Measurements from ENCODE around the gene GPR55. TPM values are rescaled to one million over a fixed set of nuclear protein-coding genes. Genes with fewer than 3 reads are reported as not detected.

Gene GPR55
- total and polyA plus RNA-seq, 8 donors = 0.06 to 0.24 (median 0.09) TPM; not detected in 3

DNA sequence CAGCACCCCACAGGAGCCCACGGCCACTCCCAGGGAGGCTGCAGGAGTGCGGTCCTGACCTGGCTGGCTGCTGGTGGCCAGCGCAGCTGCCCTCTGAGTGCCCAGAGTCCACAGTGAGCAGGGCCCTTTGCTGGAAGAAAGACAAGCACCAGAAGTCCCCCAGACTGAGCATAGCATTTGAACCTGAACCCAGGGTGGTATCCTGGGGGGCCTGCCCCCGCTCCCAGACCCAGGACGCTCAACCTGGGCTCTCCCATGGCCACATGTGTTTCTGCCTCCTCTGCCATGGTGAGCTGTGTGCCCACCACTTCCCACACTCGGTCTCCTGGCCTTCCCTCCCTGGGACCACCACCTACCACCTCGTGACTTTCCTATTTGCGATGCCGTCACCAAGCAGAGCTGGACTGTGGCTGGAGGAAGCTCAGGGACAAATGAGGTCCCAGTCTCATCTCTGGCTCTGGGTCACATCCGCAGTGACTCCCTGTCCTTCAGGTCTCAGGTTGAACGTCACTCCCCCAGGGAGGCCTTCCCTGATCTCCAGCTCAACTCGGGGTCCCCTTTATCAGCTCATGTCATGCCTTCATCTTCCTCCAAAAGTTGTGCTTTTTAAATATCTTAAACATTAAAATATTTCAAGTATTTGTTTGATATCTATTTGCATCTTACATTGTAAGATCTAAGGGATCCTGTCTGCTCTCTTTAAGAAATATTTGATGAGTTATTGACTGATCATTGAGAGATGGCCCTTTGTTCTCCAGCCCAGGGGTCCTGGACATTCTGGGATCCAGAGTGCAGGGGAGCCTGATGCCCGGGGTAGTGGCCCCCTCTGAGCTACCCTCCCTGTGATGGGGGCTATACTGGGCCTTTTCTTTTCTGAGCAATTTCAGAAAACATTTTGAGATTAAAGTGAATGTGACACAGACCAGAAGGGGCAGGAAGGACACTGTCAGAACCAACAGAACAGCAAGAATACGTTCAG is 16.4 kb upstream of the GPR55 start:
- Histone ChIP-seq H3K4me3 (no peak overlapping the region), H3K36me3 (no peaks in the 10 kb centered on the region), H3K4me1 (no peaks in the 10 kb centered on the region), H3K27me3 (no peaks in the 10 kb centered on the region), H3K27ac (no peak overlapping the region), H3K9me3 (peaks cover 0 to 16% of the 10 kb centered on the region in 2 donors)
- TF ChIP-seq, protein P1, sequence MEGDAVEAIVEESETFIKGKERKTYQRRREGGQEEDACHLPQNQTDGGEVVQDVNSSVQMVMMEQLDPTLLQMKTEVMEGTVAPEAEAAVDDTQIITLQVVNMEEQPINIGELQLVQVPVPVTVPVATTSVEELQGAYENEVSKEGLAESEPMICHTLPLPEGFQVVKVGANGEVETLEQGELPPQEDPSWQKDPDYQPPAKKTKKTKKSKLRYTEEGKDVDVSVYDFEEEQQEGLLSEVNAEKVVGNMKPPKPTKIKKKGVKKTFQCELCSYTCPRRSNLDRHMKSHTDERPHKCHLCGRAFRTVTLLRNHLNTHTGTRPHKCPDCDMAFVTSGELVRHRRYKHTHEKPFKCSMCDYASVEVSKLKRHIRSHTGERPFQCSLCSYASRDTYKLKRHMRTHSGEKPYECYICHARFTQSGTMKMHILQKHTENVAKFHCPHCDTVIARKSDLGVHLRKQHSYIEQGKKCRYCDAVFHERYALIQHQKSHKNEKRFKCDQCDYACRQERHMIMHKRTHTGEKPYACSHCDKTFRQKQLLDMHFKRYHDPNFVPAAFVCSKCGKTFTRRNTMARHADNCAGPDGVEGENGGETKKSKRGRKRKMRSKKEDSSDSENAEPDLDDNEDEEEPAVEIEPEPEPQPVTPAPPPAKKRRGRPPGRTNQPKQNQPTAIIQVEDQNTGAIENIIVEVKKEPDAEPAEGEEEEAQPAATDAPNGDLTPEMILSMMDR (IDR thresholded peaks at IDR 0.05) = no peak
- intact Hi-C loops (cut with DNase I) = no loop called here
- DNase-seq (no peak), ATAC-seq (no peak)

DNA sequence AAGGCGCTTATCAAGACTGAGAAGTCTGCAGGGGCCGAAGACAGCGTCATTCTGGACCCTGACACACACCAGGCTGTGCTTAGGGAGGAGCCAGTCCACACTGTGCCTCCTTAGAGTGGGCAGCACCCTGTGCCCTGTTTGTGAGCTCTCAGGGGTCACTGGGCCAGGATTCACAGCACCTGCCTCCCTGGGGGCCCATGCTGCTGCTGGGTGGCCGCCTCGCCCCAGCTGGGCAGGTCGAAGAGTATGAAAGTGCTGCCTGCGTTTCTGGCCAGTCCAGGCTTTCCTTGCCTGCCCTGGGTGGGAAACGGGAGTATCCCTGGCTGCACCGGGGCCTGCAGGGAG is 15.4 kb upstream of the GPR55 start:
- no peak for DNase-seq
- Histone ChIP-seq H3K4me3 (no peak overlapping the region), H3K27ac (no peak overlapping the region), H3K36me3 (no peaks in the 10 kb centered on the region), H3K27me3 (peaks cover 0 to 6% of the 10 kb centered on the region in 2 donors), H3K4me1 (no peaks in the 10 kb centered on the region), H3K9me3 (peaks cover 0 to 25% of the 10 kb centered on the region in 2 donors)
- no peak for ATAC-seq
- intact Hi-C loops (cut with DNase I) = no loop called here
- TF ChIP-seq, protein P1 (IDR thresholded peaks at IDR 0.05) = no peak

DNA sequence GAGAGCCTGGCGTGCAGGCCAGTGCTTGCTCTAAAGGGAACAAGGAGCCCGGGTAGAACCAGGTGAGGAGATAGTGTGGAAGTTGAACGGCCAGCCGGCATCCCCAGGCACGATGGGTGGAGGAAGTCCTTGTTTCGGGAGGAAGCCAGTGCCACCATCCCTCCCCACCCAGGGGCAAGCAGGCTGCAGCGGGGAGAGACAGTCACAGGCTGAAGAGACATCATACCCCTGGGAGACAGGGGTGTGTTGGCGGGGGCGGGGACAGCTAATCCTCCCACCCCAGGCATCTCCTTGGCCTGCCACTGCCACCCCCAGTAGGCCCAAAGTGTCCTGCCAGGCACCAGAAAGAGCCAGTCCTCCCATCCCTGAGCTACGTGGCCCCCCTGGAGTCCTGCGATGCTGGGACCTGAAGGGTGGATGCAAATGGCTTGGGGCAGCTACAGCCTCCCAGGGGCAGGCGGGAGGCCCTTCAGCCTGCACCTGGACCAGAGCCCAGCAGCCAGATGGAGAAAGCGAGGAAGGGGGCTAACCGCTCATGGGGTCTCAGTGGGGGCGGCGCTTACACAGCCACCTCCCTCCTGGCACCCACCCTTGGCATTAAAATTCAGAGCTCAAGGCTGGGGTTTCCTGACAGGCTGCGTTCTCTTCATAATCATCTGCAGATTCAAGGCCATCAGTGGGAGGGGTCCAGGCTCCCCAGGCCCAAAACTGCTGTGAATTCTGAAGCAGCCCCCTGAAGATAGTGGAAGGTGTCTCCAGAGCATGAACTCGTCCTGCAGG is 14.8 kb upstream of the GPR55 start:
- DNase-seq = no peak
- peaks cover 0 to 12% of the 10 kb centered on the region in 2 donors for H3K27me3 ChIP-seq
- H3K9me3 ChIP-seq = peaks cover 0 to 25% of the 10 kb centered on the region in 2 donors
- no peak overlapping the region for H3K4me3 ChIP-seq
- TF ChIP-seq, protein P1 (IDR thresholded peaks at IDR 0.05) = no peak
- no peak for ATAC-seq
- H3K4me1 ChIP-seq = no peaks in the 10 kb centered on the region
- H3K36me3 ChIP-seq = no peaks in the 10 kb centered on the region
- intact Hi-C loops (cut with DNase I) = no loop called here
- H3K27ac ChIP-seq = no peak overlapping the region

DNA sequence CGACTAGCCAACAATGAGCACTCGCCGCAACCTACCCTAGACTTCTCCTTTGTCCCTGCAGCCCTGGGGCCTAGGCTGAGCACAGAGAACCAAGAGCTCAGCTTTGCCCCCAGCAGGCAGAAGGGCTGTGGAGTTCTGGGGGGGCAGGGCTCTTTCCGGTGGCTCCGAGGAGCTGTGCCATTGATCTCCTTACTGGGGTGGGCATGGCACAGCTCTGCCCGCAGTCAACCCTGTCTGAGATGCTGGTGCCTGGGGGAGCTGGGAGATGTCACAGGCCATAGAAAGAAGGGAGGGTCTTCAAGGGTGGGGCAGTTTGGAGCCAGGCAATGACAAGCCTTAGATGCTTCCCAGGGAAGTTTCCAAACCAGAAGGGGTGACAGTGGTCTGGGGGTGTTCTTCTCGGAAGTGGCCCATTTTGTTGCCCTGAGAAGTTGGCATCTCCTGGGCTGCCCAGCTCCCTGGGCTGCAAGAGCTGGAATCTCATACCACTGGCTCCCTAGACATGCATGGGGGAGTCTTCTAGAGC is 14.1 kb upstream of the GPR55 start:
- intact Hi-C loops (cut with DNase I) = no loop called here
- no peak for ATAC-seq
- Histone ChIP-seq H3K4me1 (no peaks in the 10 kb centered on the region), H3K4me3 (no peak overlapping the region), H3K36me3 (no peaks in the 10 kb centered on the region), H3K27me3 (peaks cover 0 to 19% of the 10 kb centered on the region in 2 donors), H3K9me3 (peaks cover 0 to 25% of the 10 kb centered on the region in 2 donors), H3K27ac (no peak overlapping the region)
- no peak for DNase-seq
- TF ChIP-seq, protein P1 (IDR thresholded peaks at IDR 0.05) = no peak

Measured in left lung (tissue), 10 donors.